Esophagus squamous epithelium (tissue), 4 donors: ENCODE measurements around the gene ATP10B.

Experiments used
- CTCF ChIP-seq, 6 experiments: fragments of 450-650 bp in 4 of 6; fragments of 200-600 bp in 2 of 6; sonication (generic) in 2 of 6; IDR thresholded peaks; one replicate each; pipeline ENCODE4 v1.5.1; 2016 to 2019; ENCODE audit warnings: antibody characterized with exemption in 6 of 6, mild to moderate bottlenecking in 4 of 6, moderate library complexity in 4 of 6
- POLR2A ChIP-seq, 4 donors: fragments of 450-650 bp; IDR thresholded peaks; one replicate each; pipeline ENCODE4 v1.6.1; 2017; ENCODE audit warnings: antibody characterized with exemption in 4 of 4, mild to moderate bottlenecking in 4 of 4, moderate library complexity in 3 of 4

- TF ChIP-seq CTCF (IDR thresholded peaks at IDR 0.05) (no peak), POLR2A (IDR thresholded peaks at IDR 0.05) (no peak)
These were observed 233.7 kb downstream of the ATP10B start for GRCh38 chr5:160618286-160618685.
